ENCODE results near the gene C19orf67.

The C19orf67 gene

GRCh38 chr19:14107581-14108461 lies 22.2 kb upstream of the C19orf67 start:
- peaks cover 34% of the 10 kb centered on the region for H3K36me3 ChIP-seq (ENCODE audit: control insufficient read depth, insufficient read depth, low read length)
- H3K27ac ChIP-seq (ENCODE audit: low read depth, low read length, severe bottlenecking), result no peak overlapping the region
- H3K9me3 ChIP-seq (ENCODE audit: control insufficient read depth, low read length), result no peaks in the 10 kb centered on the region
- peaks cover 5% of the 10 kb centered on the region for H3K4me1 ChIP-seq (ENCODE audit: control insufficient read depth, insufficient read depth, low read length, poor library complexity, severe bottlenecking)
- WGBS, 2 experiments (ENCODE audit: insufficient coverage in 2 of 2), result 93% methylated on average over 17 to 22 of the region's 23 CpGs
- no peak overlapping the region for H3K4me3 ChIP-seq (ENCODE audit: extremely low read depth, insufficient read depth, low read length, poor library complexity, severe bottlenecking)

DNA sequence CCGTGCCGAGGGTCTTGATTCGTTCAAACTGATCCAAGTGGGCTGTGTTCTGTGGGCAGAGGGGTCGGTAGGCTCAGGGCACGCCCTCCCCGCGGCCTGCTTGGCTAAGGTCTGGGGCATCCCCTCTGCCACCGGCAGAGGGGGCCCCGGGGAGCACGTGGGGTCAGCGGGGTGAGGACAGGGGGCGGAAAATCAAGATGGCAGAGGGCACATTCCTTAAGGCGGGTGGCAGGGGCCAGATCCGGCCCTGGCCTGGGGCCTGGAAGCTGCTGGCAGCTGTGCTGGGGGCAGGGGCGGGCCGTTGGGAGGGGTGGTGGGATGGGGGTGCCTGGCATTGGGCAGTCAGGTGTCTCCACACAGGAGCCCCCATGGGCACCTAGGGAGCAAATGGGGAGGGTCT lies 21.3 kb upstream of the C19orf67 start:
- WGBS, 2 experiments (ENCODE audit: insufficient coverage in 2 of 2), result 93 to 96% methylated on average over 10 to 14 of the region's 16 CpGs
- H3K4me1 ChIP-seq (ENCODE audit: control insufficient read depth, insufficient read depth, low read length, poor library complexity, severe bottlenecking), result no peaks in the 10 kb centered on the region
- H3K4me3 ChIP-seq (ENCODE audit: extremely low read depth, insufficient read depth, low read length, poor library complexity, severe bottlenecking), result no peak overlapping the region
- peaks cover 44% of the 10 kb centered on the region for H3K36me3 ChIP-seq (ENCODE audit: control insufficient read depth, insufficient read depth, low read length)
- H3K27ac ChIP-seq (ENCODE audit: low read depth, low read length, severe bottlenecking), result no peak overlapping the region
- H3K9me3 ChIP-seq (ENCODE audit: control insufficient read depth, low read length), result no peaks in the 10 kb centered on the region

- Histone ChIP-seq H3K4me3 (ENCODE audit: extremely low read depth, insufficient read depth, low read length, poor library complexity, severe bottlenecking) (no peak overlapping the region), H3K4me1 (ENCODE audit: control insufficient read depth, insufficient read depth, low read length, poor library complexity, severe bottlenecking) (no peaks in the 10 kb centered on the region), H3K9me3 (ENCODE audit: control insufficient read depth, low read length) (no peaks in the 10 kb centered on the region), H3K36me3 (ENCODE audit: control insufficient read depth, insufficient read depth, low read length) (peaks cover 51% of the 10 kb centered on the region), H3K27ac (ENCODE audit: low read depth, low read length, severe bottlenecking) (no peak overlapping the region)
- 92 to 100% methylated on average over 3 to 4 of the region's 8 CpGs for WGBS, 2 experiments (ENCODE audit: insufficient coverage in 2 of 2)
These were observed 20.1 kb upstream of the C19orf67 start for GRCh38 chr19:14105680-14106079.

GRCh38 chr19:14103310-14103709 lies 17.7 kb upstream of the C19orf67 start:
- H3K27ac ChIP-seq (ENCODE audit: low read depth, low read length, severe bottlenecking), result no peak overlapping the region
- H3K4me1 ChIP-seq (ENCODE audit: control insufficient read depth, insufficient read depth, low read length, poor library complexity, severe bottlenecking), result no peaks in the 10 kb centered on the region
- WGBS, 2 experiments (ENCODE audit: insufficient coverage in 2 of 2), result 88 to 100% methylated on average over 1 of the region's 1 CpG
- no peak overlapping the region for H3K4me3 ChIP-seq (ENCODE audit: extremely low read depth, insufficient read depth, low read length, poor library complexity, severe bottlenecking)
- H3K9me3 ChIP-seq (ENCODE audit: control insufficient read depth, low read length), result no peaks in the 10 kb centered on the region
- peaks cover 54% of the 10 kb centered on the region for H3K36me3 ChIP-seq (ENCODE audit: control insufficient read depth, insufficient read depth, low read length)

DNA sequence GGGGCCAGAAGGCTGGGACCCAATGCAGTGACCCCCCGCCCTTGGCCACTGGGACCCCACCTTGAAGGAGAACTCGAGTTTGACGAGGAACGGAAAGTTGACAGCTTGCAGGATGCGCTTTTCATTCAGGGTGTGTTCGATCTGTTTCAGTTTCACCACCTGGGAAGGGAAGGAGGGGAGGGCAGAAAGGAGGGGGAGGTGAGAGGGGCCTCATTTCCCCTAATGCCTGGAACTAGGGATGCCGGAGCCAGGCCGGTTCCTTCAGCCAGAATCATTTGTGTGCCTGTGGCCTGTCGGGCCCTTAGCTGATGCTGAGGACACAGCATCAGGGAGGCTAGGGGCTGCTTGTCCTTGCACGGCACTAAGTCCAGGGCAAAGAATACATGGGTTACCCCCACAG lies 17.2 kb upstream of the C19orf67 start:
- Histone ChIP-seq H3K36me3 (ENCODE audit: control insufficient read depth, insufficient read depth, low read length) (peaks cover 54% of the 10 kb centered on the region), H3K9me3 (ENCODE audit: control insufficient read depth, low read length) (no peaks in the 10 kb centered on the region)
- 92 to 98% methylated on average over 10 of the region's 10 CpGs for WGBS, 2 experiments (ENCODE audit: insufficient coverage in 2 of 2)

DNA sequence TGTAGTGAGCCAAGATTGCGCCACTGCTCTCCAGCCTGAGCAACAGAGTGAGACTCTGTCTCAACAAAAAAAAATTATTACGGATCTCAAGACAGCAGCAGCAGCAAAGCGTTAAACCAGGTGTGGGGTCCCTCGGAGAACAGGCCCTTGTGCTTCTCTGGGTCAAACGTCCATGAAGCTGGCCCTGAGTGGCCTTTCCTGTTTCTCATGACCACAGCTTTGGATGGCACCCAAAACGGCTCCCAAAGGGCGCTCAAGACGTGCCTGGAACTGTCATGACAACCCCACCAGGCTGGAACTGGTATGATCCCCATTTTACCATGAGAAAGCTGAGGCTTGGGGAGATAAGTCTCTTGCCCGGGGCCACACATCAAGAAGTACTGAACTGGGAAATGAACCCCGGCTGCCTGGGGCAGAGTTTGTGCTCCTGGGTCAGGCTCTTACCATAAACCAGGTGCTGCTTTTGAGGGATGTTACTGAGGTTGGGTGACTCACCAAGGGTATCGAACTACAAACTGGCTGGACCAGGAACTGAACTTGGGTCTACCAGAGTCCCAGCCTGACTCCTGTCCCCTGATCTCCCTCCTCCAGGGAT lies 16.6 kb upstream of the C19orf67 start:
- 85 to 97% methylated on average over 9 to 11 of the region's 11 CpGs for WGBS, 2 experiments (ENCODE audit: insufficient coverage in 2 of 2)
- H3K4me3 ChIP-seq (ENCODE audit: extremely low read depth, insufficient read depth, low read length, poor library complexity, severe bottlenecking), result no peak overlapping the region
- H3K27ac ChIP-seq (ENCODE audit: low read depth, low read length, severe bottlenecking), result no peak overlapping the region
- peaks cover 52% of the 10 kb centered on the region for H3K36me3 ChIP-seq (ENCODE audit: control insufficient read depth, insufficient read depth, low read length)
- H3K9me3 ChIP-seq (ENCODE audit: control insufficient read depth, low read length), result no peaks in the 10 kb centered on the region
- no peaks in the 10 kb centered on the region for H3K4me1 ChIP-seq (ENCODE audit: control insufficient read depth, insufficient read depth, low read length, poor library complexity, severe bottlenecking)

More for the DNA sequence above, 17.2 kb upstream of the C19orf67 start:
- no peaks in the 10 kb centered on the region for H3K4me1 ChIP-seq (ENCODE audit: control insufficient read depth, insufficient read depth, low read length, poor library complexity, severe bottlenecking)
- H3K4me3 ChIP-seq (ENCODE audit: extremely low read depth, insufficient read depth, low read length, poor library complexity, severe bottlenecking), result no peak overlapping the region
- H3K27ac ChIP-seq (ENCODE audit: low read depth, low read length, severe bottlenecking), result no peak overlapping the region

- Histone ChIP-seq H3K36me3 (ENCODE audit: control insufficient read depth, insufficient read depth, low read length) (peaks cover 53% of the 10 kb centered on the region), H3K27ac (ENCODE audit: low read depth, low read length, severe bottlenecking) (no peak overlapping the region), H3K4me3 (ENCODE audit: extremely low read depth, insufficient read depth, low read length, poor library complexity, severe bottlenecking) (no peak overlapping the region), H3K9me3 (ENCODE audit: control insufficient read depth, low read length) (no peaks in the 10 kb centered on the region), H3K4me1 (ENCODE audit: control insufficient read depth, insufficient read depth, low read length, poor library complexity, severe bottlenecking) (no peaks in the 10 kb centered on the region)
- whole genome bisulfite sequencing, 2 experiments (ENCODE audit: insufficient coverage in 2 of 2), result 94 to 98% methylated on average over 5 to 6 of the region's 6 CpGs
These were observed 15.5 kb upstream of the C19orf67 start for GRCh38 chr19:14101003-14101545.

DNA sequence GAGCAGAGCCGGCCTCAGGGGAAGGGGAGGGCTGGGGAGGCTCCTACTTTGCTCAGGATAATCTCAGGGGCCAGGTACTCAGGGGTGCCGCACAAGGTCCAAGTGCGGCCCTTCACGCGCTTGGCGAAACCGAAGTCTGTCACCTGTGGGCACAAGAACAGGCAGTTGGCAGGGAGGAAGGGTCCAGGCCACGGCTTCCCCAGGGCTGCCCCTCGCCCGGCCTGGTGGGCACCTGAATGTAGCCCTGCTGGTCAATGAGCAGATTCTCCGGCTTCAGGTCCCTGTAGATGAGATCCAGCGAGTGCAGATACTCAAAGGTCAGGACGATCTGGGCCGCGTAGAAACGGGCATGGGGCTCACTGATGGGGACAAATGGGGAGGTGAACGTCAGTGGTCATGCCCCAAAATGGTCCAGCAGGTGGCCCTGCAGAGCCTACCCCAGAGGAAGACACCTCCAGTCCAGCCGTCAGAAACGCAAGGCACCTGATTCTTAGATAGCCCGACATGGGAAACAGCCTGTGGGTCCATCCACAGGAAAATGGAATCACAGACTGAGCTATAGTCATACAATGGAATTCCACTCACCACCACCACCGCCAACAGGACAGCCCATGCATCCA lies 12.1 kb upstream of the C19orf67 start:
- H3K36me3 ChIP-seq (ENCODE audit: control insufficient read depth, insufficient read depth, low read length), result peaks cover 40% of the 10 kb centered on the region
- no peaks in the 10 kb centered on the region for H3K4me1 ChIP-seq (ENCODE audit: control insufficient read depth, insufficient read depth, low read length, poor library complexity, severe bottlenecking)
- no peak overlapping the region for H3K27ac ChIP-seq (ENCODE audit: low read depth, low read length, severe bottlenecking)
- WGBS, 2 experiments (ENCODE audit: insufficient coverage in 2 of 2), result 86 to 91% methylated on average over 16 to 19 of the region's 21 CpGs
- peaks cover 14% of the 10 kb centered on the region for H3K9me3 ChIP-seq (ENCODE audit: control insufficient read depth, low read length)
- H3K4me3 ChIP-seq (ENCODE audit: extremely low read depth, insufficient read depth, low read length, poor library complexity, severe bottlenecking), result no peak overlapping the region

DNA sequence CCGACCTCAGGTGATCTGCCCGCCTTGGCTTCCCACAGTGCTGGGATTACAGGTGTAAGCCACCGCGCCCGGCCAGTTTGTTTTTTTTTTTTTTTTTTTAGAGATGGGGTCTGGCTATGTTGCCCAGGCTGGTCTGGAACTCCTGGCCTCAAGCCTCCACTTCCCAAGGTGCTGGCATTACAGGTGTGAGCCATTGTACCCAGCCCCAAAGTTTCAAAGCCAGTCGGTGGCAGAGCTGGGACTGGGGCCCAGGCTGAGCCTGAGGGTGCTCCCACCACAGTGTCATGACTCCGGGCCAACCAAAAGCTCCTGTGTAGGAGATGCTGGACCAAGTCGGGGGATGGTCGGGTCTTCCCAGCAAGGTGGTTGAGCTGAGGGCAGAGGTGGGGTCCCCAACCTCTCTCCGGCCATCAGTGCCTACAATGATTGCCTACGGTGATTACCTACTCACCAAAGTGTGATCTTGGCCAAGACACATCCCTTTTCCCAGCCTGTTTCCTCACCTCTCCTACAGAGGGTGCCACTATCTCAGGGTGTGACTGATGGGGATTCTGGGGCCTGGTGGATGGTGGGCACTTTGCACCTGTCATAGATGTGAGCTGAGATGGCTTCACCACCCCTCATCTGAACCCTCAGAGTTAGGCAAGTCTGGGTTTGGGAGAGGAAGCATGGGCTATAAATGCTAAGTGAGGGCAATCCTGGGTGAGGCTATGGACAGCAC lies 10.8 kb upstream of the C19orf67 start:
- H3K27ac ChIP-seq (ENCODE audit: low read depth, low read length, severe bottlenecking), result no peak overlapping the region
- 91 to 96% methylated on average over 4 to 8 of the region's 11 CpGs for WGBS, 2 experiments (ENCODE audit: insufficient coverage in 2 of 2)
- H3K4me3 ChIP-seq (ENCODE audit: extremely low read depth, insufficient read depth, low read length, poor library complexity, severe bottlenecking), result no peak overlapping the region
- peaks cover 3% of the 10 kb centered on the region for H3K4me1 ChIP-seq (ENCODE audit: control insufficient read depth, insufficient read depth, low read length, poor library complexity, severe bottlenecking)
- peaks cover 28% of the 10 kb centered on the region for H3K36me3 ChIP-seq (ENCODE audit: control insufficient read depth, insufficient read depth, low read length)
- H3K9me3 ChIP-seq (ENCODE audit: control insufficient read depth, low read length), result peaks cover 14% of the 10 kb centered on the region

GRCh38 chr19:14094854-14095253 lies 9.3 kb upstream of the C19orf67 start:
- H3K4me3 ChIP-seq (ENCODE audit: extremely low read depth, insufficient read depth, low read length, poor library complexity, severe bottlenecking), result no peak overlapping the region
- H3K9me3 ChIP-seq (ENCODE audit: control insufficient read depth, low read length), result peaks cover 14% of the 10 kb centered on the region
- H3K36me3 ChIP-seq (ENCODE audit: control insufficient read depth, insufficient read depth, low read length), result peaks cover 17% of the 10 kb centered on the region
- 90 to 95% methylated on average over 7 of the region's 7 CpGs for WGBS, 2 experiments (ENCODE audit: insufficient coverage in 2 of 2)
- H3K27ac ChIP-seq (ENCODE audit: low read depth, low read length, severe bottlenecking), result no peak overlapping the region
- peaks cover 3% of the 10 kb centered on the region for H3K4me1 ChIP-seq (ENCODE audit: control insufficient read depth, insufficient read depth, low read length, poor library complexity, severe bottlenecking)

All from mesodermal cell (in vitro differentiated cells).